IPS-15b (cell line): ENCODE data around the gene PZP.

Experiments used
- H3K27me3 ChIP-seq: one replicate; pipeline ENCODE4 v1.6.1; 2013; ENCODE audit warnings: low read length; ENCODE audit not compliant: control insufficient read depth, insufficient read depth
- H3K36me3 ChIP-seq: one replicate; pipeline ENCODE4 v1.6.1; 2013; ENCODE audit warnings: low read length; ENCODE audit not compliant: control insufficient read depth, insufficient read depth
- H3K4me1 ChIP-seq: one replicate; pipeline ENCODE4 v1.6.1; 2013; ENCODE audit warnings: mild to moderate bottlenecking, low read length; ENCODE audit not compliant: control insufficient read depth, insufficient read depth
- H3K4me3 ChIP-seq: one replicate; pipeline ENCODE4 v1.5.1; 2013; ENCODE audit warnings: low read depth, low read length
- H3K9ac ChIP-seq: one replicate; pipeline ENCODE4 v1.6.1; 2013; ENCODE audit warnings: low read depth, mild to moderate bottlenecking, low read length
- H3K9me3 ChIP-seq: one replicate; pipeline ENCODE4 v1.6.1; 2013; ENCODE audit warnings: mild to moderate bottlenecking, low read length; ENCODE audit not compliant: control insufficient read depth, insufficient read depth

PZP gene

DNA sequence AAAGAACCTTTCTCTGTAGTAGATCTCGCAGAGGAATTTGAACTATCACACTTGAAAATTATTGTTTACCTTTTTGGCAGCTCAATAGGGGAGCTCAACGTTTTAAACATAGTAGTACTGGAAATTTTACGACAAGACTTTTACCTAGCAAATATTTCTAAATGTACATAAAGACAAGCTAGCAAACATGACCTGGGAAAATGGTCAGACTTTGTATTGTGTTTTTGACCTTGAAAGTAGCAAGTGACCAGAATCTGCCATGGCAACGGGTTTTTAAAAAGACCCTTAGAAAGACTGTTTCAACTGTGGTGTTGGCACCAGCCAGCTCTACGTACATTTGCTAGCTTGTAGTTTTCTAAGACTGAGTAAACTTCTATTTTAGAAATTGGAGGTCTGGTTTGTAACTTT lies 72.3 kb downstream of the PZP start:
- H3K27me3 ChIP-seq = no peaks in the 10 kb centered on the region
- no peak overlapping the region for H3K4me3 ChIP-seq
- H3K36me3 ChIP-seq = no peaks in the 10 kb centered on the region
- H3K9me3 ChIP-seq = no peaks in the 10 kb centered on the region
- no peak overlapping the region for H3K9ac ChIP-seq
- no peaks in the 10 kb centered on the region for H3K4me1 ChIP-seq

DNA sequence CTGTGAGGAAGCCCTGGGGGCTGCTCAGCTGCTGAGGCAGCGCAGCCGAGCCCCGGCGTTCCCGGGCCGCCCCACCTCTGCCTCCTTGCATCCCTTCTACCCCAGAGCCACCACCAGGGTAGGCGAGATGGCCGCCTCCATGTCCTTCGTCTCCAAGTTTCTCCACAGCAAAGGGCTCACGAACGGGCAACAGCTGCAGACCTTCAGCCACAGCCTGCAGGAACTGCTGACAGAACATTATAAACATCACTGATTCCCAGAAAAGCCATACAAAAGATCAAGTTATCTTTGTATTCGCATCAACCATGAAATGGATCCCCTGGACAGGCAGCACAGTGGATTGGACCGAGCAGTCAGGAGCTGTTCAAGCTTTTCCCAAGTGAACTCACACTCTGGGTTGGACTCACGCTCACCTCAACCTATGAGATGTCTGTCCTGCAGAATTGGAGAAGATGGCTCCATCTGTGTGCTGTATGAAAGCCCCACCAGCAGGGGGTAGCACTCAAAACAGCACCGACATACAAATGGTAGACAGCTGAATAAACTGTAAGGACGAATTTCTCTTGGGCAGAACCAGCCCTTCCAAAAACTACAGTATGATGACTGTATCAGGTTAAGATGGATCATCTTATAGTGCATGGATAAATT lies 73.1 kb downstream of the PZP start:
- no peaks in the 10 kb centered on the region for H3K9me3 ChIP-seq
- H3K27me3 ChIP-seq = no peaks in the 10 kb centered on the region
- no peaks in the 10 kb centered on the region for H3K36me3 ChIP-seq
- no peaks in the 10 kb centered on the region for H3K4me1 ChIP-seq
- H3K4me3 ChIP-seq = no peak overlapping the region
- no peak overlapping the region for H3K9ac ChIP-seq

GRCh38 chr12:9133216-9133916 lies 74.8 kb downstream of the PZP start:
- Histone ChIP-seq H3K4me3 (no peak overlapping the region), H3K4me1 (no peaks in the 10 kb centered on the region)

DNA sequence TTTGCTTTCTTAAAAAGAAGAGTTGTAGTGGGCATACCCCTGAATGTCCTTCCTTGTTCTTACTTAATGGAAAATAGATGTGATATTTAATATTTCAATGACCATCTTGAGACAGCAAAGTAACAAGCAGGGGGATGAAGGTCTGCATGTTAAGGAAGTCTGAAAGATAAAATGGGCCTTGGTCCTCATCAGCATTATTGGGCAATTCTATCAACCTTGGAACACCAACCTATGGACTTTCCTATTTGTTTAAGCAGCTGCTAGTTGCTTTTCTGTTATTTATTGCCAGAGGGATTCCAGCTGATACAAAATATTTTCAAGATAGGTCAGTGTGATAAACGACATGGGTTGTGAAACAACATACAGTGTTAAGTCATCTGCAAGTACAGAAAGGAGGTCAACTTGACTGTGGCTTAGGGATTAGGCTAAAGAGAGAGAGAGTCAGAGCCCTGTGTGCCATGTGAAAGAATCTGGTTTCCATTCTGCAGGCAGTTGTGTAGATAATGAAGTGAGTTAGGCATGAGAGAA lies 76.1 kb downstream of the PZP start:
- Histone ChIP-seq H3K9me3 (no peaks in the 10 kb centered on the region), H3K27me3 (no peaks in the 10 kb centered on the region), H3K36me3 (no peaks in the 10 kb centered on the region), H3K4me1 (no peaks in the 10 kb centered on the region), H3K4me3 (no peak overlapping the region), H3K9ac (no peak overlapping the region)

More at GRCh38 chr12:9133216-9133916, 74.8 kb downstream of the PZP start:
- no peaks in the 10 kb centered on the region for H3K36me3 ChIP-seq
- no peaks in the 10 kb centered on the region for H3K9me3 ChIP-seq
- H3K27me3 ChIP-seq = no peaks in the 10 kb centered on the region
- no peak overlapping the region for H3K9ac ChIP-seq

- no peak overlapping the region for H3K4me3 ChIP-seq
- H3K9me3 ChIP-seq = no peaks in the 10 kb centered on the region
- H3K4me1 ChIP-seq = no peaks in the 10 kb centered on the region
Measured at GRCh38 chr12:9130244-9130643, 78.0 kb downstream of the PZP start.

GRCh38 chr12:9127936-9128663 lies 80.1 kb downstream of the PZP start:
- H3K4me3 ChIP-seq = no peak overlapping the region
- no peaks in the 10 kb centered on the region for H3K4me1 ChIP-seq
- no peak overlapping the region for H3K9ac ChIP-seq
- no peaks in the 10 kb centered on the region for H3K36me3 ChIP-seq
- H3K9me3 ChIP-seq = no peaks in the 10 kb centered on the region
- no peaks in the 10 kb centered on the region for H3K27me3 ChIP-seq

More at GRCh38 chr12:9130244-9130643, 78.0 kb downstream of the PZP start:
- Histone ChIP-seq H3K27me3 (no peaks in the 10 kb centered on the region), H3K36me3 (no peaks in the 10 kb centered on the region), H3K9ac (no peak overlapping the region)

DNA sequence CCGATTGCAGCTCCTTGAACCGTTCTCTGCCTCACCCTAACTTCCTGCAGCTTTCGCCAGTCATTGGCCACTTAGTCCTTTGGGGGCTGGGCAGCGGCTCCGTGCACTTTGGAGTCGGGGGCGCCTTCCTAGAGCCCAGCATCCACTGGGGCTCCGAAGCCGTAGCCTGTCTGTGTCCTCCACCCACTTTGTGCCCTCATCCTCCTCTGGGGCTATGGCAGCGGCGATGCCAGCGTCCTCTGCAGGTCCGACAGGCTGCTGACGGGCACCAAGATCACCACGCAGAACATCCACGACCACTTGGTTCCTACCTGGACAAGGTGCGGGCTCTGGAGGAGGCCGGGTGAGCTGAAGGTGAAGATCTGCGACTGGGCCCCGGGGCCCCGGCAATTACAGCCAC lies 80.7 kb downstream of the PZP start:
- Histone ChIP-seq H3K9ac (no peak overlapping the region), H3K36me3 (no peaks in the 10 kb centered on the region), H3K4me1 (no peaks in the 10 kb centered on the region), H3K4me3 (no peak overlapping the region), H3K9me3 (no peaks in the 10 kb centered on the region), H3K27me3 (no peaks in the 10 kb centered on the region)

DNA sequence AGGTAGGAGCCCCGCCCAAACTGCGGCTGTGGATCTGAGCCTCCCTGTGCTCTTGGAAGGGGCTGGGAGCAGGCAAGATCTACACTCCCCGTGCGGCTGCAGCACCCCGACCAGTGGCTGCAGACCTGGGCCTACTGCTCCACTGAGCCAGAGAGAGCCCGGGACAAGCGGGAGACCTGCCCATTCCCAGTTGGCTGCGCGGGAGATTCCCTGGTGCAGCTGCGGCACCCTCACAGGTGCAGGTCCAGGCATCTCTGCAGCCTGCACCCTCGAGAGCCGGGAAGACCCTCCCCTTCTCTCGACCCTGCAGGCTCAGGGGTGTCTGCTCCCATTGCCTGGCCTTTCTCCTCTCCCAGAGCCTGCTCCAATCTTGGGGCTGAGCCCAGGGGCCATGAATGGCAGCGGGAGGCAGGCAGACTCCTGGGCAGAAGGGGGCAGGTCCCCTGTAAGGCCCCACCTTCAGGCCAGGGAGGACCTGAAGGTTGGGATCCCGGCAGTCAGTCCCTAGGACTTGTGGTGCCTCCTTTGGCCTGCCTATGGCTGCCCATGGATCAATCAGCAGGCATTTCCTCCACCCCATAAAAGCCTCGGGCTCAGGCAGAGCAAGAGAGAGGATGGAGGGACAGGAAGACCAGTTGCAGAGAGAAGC lies 83.7 kb downstream of the PZP start:
- H3K9ac ChIP-seq = no peak overlapping the region
- no peaks in the 10 kb centered on the region for H3K27me3 ChIP-seq
- no peaks in the 10 kb centered on the region for H3K4me1 ChIP-seq
- peak overlapping the region; percentile 23 for H3K4me3 ChIP-seq
- no peaks in the 10 kb centered on the region for H3K36me3 ChIP-seq
- H3K9me3 ChIP-seq = no peaks in the 10 kb centered on the region

- Histone ChIP-seq H3K36me3 (no peaks in the 10 kb centered on the region), H3K9ac (no peak overlapping the region), H3K4me3 (no peak overlapping the region), H3K9me3 (no peaks in the 10 kb centered on the region), H3K27me3 (no peaks in the 10 kb centered on the region), H3K4me1 (no peaks in the 10 kb centered on the region)
Measured at GRCh38 chr12:9123781-9124382, 84.3 kb downstream of the PZP start.

DNA sequence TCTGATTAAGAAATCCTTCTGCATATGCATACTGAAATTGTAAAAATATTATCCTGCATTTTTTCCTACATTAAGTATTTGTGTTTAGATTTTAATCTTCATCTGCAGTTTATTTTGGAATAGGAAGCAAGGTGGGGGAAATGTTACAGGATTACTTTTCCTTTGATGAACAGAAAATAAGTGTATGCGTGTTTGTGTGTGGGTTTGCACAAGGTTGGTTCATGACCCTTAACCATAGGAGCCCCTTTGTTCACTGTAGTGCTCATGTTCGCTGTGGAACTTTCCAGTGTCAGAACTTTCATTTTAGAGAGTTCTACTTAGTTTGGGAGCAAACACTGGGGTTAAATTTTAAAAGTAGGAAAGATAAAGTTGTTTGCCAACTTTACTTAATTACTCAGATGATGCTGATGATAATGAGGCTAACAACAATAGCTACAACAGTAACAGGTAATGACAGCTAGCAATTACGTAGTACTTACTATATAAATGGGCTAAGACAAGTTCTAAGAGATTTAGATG lies 86.0 kb downstream of the PZP start:
- no peak overlapping the region for H3K9ac ChIP-seq
- no peak overlapping the region for H3K4me3 ChIP-seq
- no peaks in the 10 kb centered on the region for H3K36me3 ChIP-seq
- no peaks in the 10 kb centered on the region for H3K27me3 ChIP-seq
- no peaks in the 10 kb centered on the region for H3K9me3 ChIP-seq
- no peaks in the 10 kb centered on the region for H3K4me1 ChIP-seq
